ENCODE results near the gene CSF3.

CSF3 gene, protein sequence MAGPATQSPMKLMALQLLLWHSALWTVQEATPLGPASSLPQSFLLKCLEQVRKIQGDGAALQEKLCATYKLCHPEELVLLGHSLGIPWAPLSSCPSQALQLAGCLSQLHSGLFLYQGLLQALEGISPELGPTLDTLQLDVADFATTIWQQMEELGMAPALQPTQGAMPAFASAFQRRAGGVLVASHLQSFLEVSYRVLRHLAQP

GRCh38 chr17:40015005-40015997 lies at the start of gene CSF3:
CSF3 (plus strand) TSS chr17:40015440; CDS start chr17:40015475, 35 bp downstream.
- DNase-seq, result no peak

- DNase-seq, result no peak
Measured at GRCh38 chr17:39966771-39967170, 48.5 kb upstream of the CSF3 start.

GRCh38 chr17:39968761-39969160 lies 46.5 kb upstream of the CSF3 start:
- DNase-seq, result no peak

- no peak for DNase-seq
Measured at GRCh38 chr17:39969375-39969774, 45.9 kb upstream of the CSF3 start.

DNA sequence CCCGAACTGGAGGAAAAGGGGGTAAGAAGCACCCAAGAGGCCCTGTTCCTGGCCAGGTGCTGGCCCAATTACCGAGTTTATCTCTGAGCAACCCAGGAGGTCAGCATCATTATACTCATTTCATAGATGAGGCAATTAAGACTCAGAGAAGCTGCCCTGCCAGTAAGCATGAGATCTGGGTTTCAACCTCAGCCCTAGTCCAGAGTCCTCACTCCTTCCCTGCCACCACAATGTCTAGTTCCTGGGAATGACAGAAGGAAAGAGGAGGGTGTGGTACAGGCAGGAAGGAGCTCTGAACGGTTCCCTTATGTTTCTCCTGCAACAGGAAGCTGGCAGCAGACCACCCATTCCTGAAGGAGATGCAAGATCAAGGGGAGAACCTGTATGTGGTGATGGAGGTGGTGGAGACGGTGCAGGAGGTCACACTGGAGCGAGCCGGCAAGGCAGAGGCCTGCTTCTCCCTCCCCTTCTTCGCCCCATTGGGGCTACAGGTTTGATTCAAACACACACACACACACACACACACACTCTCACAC lies 45.0 kb upstream of the CSF3 start:
- no peak for DNase-seq

DNA sequence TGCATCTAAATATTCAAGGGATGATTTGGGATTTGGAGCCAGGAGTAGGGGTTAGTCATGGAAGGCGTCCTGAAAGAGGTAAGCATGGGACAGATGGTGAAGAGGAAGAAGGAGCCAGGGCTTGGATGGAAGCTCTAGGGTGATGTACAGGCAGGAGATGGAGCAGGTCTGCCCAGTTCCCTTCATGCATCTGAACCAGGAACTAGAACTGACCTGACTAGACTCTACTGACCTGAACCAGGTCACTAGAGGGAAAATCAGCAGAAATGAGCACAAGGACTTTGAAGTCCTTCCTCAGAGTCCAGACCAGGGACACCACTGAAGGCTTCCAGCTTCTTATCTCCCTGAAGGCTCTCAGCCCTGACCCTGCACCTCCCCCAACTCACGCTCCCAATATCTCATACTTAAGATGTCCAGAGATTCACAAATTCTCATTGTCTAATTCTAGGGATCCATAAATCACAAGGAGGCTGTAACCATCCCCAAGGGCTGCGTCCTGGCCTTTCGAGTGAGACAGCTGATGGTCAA lies 44.1 kb upstream of the CSF3 start:
- DNase-seq, result no peak

GRCh38 chr17:39972271-39972670 lies 43.0 kb upstream of the CSF3 start:
- no peak for DNase-seq

- no peak for DNase-seq
Measured at GRCh38 chr17:39973496-39973895, 41.7 kb upstream of the CSF3 start.

GRCh38 chr17:39974433-39974832 lies 40.8 kb upstream of the CSF3 start:
- no peak for DNase-seq

GRCh38 chr17:39975801-39976200 lies 39.4 kb upstream of the CSF3 start:
- DNase-seq, result no peak

DNA sequence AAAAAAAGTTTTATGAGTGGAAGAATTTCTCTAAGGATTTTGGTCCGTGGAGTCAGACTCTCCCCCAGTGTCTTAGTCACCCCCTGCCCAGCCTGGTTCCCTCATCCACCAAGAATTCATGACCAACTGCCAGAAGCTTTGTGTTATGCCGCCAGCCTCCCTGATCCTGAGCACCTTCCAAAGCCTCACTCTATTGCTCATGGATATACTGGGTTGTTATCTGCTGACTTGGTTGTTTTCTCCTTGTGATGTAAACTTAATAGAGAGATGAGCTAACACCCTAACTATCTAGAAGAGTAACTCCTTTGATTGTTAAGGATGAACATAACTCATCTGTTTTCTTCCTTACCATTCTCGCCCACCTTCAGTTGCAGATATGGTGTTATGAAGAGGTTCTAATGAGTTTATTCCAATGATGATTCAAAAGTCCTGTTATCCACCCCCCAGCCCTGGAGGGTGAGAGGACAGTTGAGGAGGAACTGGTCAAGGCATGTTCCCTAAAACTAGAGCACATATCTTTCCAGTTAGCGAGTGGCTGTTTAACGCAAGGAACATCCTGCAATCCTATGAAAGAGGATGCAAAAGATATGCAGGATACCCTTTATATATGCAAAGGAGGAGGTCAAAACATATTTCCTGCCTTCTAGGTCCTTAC lies 36.1 kb upstream of the CSF3 start:
- DNase-seq, result no peak

GRCh38 chr17:39979893-39980350 lies 35.3 kb upstream of the CSF3 start:
- DNase-seq, result no peak

DNA sequence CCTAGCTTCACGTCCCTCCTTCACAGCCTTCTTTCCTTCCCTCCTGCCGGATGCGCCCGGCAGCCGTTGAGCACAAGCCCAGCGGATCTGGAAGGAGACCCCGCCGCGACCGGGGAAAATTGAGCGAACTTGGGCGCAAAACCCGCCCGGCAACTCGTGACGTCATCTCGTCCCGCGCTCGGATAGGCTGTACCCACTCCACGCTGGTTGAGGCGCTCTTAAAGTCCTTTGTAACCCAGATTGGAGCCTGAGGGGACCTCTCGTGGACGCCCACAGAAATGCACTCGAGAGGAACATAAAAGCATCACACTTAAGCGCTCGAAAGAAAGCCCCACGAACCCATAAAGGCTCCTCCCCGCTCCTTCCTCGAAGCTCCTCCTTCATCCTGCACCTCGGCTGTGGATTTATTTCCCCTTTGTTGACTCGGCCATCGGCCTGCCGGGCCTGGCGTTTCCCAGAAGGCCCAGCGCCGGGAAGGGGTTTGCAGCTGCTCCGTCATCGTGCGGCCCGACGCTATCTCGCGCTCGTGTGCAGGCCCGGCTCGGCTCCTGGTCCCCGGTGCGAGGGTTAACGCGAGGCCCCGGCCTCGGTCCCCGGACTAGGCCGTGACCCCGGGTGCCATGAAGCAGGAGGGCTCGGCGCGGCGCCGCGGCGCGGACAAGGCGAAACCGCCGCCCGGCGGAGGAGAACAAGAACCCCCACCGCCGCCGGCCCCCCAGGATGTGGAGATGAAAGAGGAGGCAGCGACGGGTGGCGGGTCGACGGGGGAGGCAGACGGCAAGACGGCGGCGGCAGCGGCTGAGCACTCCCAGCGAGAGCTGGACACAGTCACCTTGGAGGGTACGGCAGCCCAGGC lies 34.7 kb upstream of the CSF3 start, which contains the start of gene PSMD3:
TSS of gene PSMD3 (plus strand) at position 457 of the 856 bp plus-strand sequence. CDS start at position 621, 164 bp downstream.
- peak; percentile 97 to 98 for DNase-seq

GRCh38 chr17:39981207-39981741 lies 34.0 kb upstream of the CSF3 start:
- DNase-seq, result no peak

DNA sequence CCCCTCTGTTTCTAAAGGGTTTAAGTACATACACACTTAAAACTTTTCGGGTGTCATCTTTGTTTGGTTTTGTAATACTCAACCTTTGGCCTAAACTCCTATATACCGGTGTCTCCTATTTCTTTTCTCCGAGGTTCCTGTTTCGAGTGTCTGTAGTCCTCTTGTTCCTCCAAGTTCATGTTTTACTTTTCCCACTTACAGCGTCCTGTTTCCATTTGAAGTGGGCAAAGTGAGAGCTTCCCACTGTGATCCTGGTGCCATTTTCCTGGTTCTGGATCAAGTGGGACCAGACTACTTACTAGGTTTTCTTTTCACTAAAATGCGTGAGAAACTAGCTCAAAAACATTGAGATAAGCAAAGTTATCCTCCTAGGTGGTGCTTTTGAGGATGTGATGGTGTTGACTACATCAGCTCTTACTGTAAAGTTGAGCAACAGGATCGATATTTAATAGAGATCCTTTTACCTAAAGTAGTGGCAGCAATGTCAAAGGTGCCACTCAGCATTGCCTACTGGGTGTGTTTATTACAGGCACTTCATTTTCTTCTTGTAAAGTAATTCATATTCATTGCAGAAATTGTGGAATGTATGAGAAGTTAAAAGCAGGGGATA lies 33.4 kb upstream of the CSF3 start:
- DNase-seq, result no peak

DNA sequence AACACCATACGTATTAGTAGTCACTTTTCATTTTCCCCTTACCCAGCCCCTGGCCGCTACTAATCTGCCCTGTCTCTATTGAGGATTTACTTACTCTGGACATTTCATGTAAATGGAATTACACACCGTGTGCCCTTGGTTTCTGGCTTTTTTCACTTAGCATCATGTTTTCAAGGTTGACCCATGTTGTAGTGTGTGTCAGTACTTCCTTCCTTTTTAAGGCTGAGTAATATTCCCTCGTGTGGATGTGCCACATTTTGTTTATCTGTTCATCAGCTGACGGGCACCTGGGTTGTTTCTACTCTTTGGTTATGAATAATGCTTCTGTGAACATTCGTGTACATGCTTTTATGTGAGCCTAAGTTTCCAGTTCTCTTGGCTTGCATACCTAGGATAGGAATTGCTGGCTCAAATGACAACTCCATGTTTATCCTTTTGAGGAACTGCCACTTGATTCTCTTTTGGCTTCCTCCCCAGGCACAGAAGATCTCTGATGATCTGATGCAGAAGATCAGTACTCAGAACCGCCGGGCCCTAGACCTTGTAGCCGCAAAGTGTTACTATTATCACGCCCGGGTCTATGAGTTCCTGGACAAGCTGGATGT lies 26.9 kb upstream of the CSF3 start:
- no peak for DNase-seq

- DNase-seq, result no peak
Measured at GRCh38 chr17:39994448-39994847, 20.8 kb upstream of the CSF3 start.

- DNase-seq, result no peak
Measured at GRCh38 chr17:39995438-39995837, 19.8 kb upstream of the CSF3 start.

- no peak for DNase-seq
Measured at GRCh38 chr17:39996162-39996561, 19.1 kb upstream of the CSF3 start.

GRCh38 chr17:39996800-39997199 lies 18.4 kb upstream of the CSF3 start:
- DNase-seq, result no peak

DNA sequence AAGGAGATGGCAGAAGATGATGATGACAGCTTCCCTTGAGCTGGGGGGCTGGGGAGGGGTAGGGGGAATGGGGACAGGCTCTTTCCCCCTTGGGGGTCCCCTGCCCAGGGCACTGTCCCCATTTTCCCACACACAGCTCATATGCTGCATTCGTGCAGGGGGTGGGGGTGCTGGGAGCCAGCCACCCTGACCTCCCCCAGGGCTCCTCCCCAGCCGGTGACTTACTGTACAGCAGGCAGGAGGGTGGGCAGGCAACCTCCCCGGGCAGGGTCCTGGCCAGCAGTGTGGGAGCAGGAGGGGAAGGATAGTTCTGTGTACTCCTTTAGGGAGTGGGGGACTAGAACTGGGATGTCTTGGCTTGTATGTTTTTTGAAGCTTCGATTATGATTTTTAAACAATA lies 17.7 kb upstream of the CSF3 start:
- no peak for DNase-seq

All from activated CD4-positive, alpha-beta T cell treated with anti-CD3 and anti-CD28 coated beads, Interleukin-2, amount 50 U/mL, for 4 hours (primary cell).